EH (cell line): ENCODE measurements around the gene TRPM2.
"Not testable (repeated sequence)": the region's sequence is repeated elsewhere in the genome, so short reads cannot be mapped to it uniquely, and the experiment has no call there.

ENCODE experiments used
- DNase-seq: peaks from one replicate; pipeline ENCODE4 v3.0.0-alpha.2; 2015; ENCODE audit warnings: low read depth

The TRPM2 gene

DNA sequence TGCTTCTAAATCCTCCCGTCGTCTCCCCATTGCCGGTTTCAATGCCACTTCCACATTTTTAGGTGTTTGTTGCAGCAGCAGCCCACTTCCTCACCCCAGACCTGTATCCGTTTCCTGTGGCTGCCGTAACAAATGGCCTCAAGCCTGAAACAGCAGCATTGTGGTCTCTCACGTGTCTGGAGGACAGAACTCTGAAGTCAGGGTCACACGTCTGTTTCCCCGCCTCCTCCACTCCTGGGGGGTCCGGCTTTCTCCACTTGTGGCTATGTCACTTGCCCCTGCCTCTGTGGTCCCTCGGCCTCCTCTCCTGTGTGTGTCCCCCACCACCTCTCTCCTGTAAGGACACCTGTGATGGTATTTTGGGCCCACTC, 21.8 kb downstream of the TRPM2 start:
- no peak for DNase-seq

DNA sequence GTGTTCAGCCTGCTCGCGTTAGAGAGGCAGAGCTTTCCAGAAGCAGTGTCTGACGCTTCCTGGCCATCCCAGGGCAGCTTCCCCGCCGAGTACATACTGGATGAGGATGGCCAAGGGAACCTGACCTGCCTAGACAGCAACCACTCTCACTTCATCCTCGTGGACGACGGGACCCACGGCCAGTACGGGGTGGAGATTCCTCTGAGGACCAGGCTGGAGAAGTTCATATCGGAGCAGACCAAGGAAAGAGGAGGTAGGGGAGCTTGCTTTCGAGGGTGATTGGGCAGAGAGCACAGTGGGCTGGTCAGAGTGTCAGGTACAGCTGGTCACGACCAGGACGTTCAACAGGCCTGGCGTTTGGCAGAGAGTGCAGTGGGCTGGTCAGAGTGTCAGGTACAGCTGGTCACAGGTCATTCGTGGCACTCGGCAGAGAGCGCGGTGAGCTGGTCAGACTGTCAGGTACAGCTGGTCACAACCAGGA, 22.4 kb downstream of the TRPM2 start:
- no peak for DNase-seq

DNA sequence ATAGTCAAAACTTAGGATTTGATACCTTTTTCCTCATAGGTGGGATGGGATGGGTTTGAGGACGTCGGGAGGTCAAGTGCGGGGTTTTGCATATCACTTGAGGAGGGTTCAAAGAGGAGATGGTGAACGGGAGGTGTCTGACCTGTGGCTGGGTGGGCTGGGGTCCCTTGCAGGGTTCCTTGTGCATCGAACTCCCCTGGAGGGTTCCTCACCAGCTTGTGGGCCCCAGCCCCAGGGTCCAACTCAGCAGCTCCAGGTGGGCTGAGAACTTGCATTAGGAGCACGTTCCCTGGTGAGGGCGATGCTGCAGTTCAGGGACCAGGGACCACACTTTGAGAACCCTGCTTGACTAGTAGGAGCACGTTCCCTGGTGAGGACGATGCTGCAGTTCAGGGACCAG, 23.2 kb downstream of the TRPM2 start:
- no peak for DNase-seq

DNA sequence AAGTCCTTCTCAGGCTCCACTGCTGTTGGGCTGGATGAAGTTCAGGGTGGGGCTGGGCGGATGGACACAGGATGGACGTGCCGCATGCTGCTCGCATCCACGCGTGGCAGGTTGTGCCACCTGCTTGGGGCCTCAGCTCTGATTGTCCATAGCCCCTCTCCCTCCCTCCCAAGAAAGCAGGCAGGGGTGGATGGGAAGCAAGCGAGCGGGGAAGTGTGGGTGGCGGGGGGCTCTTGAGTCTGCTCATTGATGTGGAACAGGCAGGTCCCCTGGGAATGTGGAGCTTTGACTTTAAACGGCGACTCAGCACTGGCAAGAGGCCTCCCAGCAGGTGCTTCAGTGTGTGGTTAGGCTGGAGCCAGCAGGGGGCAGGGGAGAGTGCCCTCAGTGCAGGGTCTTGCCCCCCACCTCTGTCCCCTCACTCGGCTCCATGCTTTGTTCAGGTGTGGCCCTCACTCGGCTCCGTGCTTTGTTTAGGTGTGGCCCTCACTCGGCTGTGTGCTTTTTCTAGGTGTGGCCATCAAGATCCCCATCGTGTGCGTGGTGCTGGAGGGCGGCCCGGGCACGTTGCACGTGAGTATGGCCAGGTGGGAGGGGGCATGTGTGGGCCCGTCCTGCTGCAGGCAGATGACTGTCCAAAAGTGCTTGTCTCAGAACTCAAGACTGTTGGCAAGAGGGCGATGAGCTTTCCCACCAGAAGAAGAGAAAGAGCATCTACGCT, 23.9 kb downstream of the TRPM2 start:
- DNase-seq = no peak

DNA sequence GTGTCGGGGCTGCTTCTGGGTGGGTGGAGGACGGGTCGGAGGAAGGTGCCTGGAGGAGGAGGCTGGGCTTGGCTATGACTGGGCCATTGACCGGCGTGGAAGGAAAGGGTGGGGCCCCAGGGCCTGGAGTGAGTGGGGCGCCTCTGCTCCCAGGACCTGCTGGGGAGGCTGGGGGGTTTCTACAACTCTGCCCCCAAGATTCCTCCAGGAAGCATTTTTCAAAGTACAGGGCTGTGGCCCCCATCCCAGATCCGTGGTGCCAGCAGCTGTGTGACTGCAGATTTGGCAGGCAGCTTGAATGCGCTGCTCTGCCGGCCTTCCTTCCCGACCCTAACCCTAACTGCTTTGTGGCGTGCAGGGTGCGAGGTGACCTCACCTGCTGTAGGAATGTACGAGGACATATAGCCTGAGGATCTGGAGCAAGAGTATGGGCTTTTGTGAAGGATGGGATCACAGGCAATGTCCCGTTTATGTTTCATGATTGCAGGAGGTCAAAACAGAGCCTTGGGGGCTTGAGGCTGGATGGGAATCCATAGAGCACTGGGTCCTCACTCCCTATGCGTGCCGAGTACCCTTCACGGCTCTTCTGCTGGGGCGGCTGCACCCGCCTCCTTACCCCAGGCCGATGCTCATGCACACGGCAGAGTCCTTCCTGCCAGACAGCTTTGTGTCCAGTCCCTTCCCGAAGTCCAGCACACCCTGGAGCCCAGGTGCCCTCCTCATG, 24.7 kb downstream of the TRPM2 start:
- no peak for DNase-seq

DNA sequence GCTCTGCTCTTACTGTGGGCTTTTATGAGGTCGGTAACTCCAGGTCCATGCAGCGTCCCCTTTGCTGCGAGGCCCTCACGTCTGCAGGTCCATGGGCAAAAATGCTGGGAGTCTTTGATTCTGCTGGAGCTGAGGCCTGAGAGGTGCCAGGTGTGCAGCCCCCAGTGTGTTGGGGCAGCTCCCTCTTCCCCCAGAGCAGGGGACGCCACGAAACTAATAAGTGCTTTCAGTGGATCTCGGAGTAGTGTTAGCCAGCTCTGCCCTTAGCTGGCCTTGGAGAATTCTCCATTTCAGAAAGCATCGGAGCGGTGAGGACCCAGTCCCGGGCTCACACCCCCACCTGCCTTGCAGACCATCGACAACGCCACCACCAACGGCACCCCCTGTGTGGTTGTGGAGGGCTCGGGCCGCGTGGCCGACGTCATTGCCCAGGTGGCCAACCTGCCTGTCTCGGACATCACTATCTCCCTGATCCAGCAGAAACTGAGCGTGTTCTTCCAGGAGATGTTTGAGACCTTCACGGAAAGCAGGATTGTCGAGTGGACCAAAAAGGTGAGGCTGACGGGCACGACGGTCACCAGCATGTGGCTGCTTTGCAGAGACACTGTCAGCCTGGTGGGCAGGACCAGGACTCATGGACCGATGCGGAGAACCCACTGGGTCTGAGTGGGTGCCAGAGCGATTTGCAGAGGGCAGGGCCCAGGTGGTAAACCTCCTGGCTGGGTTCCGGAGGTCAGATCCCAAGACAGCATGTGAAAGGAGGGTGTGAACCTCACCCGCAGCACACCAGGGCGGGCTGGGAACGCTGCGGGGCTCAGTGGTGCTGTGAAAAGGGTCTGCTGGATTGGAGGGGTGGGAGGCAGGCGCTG, 25.5 kb downstream of the TRPM2 start:
- no peak for DNase-seq

DNA sequence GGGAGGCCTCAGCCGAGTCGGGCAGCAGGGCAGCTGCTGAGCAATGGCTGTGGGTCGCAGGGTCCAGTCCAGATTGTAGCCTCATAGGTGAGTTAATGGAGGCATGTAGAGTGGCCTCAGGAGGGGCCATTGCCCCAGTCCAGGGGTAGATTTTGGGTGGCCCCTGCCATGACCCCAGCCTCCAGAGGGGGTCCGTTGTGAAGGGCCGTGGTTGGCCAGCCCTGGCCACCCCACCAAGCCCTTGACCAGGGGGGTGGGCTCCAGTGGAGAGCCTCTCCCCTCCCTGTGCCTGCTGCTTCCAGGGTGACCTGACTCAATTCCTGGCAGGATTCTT, 26.1 kb downstream of the TRPM2 start:
- no peak for DNase-seq

DNA sequence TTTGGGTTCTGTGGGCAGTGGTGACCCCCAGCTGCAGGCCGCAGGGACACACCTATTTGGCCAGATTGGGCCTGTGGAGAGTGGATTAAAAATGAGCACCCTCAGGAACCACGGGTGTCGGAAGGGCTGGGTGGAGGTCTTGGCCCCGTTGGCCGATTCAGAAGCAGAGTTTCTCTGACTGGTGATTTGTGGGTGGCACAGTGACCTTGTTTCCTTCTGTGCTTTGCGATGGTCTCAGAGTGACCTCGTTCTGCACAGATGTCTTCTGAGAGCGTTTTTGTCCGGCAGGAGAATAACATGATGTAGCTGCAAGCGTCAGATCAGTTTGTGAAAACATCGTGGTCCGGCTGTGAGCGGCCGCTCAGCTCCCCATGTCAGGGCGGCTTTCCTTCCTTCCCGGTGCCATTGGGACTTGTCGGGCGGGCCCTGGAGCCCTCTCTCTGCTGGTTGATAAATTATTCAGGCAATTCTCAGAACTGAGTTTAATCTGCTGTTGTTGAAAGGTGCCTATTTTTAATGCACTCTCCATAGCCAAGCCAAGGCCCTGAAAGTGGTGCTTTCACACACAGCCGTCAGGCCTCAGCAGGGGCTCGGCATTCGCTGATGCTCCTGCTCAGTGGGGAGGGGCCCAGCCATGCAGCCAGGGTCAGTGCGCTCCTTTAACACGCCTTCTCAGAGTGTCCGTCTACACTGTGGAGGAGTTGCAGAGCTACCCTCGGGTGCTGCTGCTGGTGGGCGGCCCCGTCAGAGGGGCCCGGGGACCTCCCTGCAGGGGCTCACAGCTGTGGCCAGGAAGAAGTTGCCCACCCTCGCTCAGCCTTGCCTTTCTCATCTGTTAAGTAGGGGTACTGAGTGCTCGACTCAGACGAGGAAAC, 26.8 kb downstream of the TRPM2 start:
- no peak for DNase-seq

DNA sequence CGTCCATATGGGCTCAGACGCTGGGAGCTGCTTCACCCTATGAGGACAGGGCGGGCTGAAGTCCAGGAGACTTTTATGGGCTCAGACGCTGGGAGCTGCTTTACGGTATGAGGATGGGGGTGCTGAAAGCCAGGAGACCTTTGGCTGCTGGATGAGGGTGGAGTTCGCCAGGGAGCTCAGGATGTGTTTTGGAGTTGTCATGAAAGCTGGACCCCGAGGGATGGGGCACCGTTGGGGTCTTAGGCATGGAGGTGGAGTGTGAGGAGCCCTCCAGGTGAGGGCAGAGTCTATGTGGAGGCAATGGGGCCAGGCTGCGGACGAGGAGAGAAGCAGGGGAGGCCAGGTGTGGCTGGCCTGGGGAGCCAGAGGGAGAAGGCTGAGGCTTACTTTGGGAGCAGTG, 27.5 kb downstream of the TRPM2 start:
- no peak for DNase-seq

DNA sequence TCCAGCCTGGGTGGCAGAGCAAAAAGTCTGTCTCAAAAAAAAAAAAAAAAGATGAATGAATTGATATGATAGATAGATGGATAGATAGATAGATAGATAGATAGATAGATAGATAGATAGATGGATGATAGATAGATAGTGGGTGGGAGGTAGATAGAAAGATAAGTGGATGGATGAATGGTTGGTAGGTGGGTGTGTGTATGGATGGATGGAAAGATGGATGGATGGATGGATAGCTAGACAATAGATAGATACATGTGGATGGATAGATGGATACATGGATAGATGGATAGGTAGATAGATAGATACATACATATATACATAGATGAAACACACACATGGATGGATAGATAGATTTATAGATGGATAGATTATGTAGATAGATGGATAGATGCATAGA, 28.5 kb downstream of the TRPM2 start:
- no peak for DNase-seq

DNA sequence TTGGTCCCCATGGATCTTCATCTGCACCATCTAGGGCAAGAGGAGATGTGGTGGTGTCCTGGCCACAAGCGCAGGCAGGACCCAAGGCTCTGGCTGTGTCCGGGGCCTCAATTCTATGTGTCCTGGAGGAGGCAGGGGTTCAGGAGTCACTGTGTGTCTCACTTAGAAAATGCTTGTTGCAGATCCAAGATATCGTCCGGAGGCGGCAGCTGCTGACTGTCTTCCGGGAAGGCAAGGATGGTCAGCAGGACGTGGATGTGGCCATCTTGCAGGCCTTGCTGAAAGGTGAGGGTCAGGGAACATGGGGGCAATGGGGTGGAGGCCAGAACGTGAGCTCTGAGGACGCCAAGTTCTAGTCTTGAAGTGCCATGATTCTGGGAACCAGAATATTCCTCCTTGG, 29.1 kb downstream of the TRPM2 start:
- no peak for DNase-seq

DNA sequence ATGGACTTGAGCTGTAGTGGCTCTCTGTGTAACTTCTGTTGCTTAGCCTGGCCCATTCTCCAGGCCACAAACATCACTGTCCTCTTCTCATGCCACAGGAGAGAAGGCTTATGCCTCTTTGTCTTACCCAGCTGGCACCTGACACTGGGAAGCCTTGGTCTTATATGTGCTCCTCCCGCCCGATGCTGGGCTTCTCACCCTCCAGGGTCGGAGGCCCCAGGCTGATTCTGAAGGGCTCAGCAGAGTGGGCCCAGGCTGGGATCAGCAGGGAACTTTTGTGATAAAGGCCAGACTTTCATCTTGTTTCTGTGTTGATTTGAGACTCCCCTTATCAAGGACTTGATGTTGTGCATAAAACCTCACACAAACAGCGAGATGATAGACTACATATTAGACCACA, 29.8 kb downstream of the TRPM2 start:
- no peak for DNase-seq

DNA sequence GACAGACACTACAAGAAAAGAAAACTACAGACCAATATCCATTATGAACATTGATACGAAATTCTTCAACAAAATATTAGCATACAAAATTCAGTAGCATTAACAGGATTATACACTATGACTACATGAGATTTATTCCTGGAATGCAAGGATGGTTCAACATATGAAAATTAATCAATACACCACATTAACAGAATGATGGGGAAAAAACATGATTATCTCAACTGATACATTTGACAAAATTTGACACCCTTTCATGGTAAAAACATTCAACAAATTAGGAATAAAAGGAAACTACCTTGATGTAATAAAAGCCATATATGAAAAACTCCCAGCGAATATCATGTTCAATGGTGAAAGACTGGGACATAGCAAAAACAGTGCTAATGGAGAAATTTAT, 31.5 kb downstream of the TRPM2 start:
- no peak for DNase-seq

DNA sequence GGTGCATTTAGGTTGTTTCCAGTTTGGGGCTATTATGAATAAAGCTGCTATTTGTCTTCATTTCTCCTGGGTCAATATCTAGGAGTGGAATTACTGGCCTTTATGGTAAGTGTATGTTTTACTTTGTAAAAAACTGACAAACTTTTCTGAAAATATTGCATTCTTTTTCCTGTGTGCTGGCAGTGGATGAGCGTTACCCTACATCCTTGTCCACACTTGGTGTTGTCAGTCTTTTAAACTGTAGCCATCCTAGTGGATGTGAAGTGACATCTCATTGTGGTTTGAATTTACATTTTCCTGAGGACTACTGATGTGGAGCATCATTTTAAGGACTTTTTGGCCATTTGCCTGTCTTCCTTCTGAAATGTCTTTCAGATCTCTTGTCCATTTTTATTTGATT, 35.9 kb downstream of the TRPM2 start:
- no peak for DNase-seq

DNA sequence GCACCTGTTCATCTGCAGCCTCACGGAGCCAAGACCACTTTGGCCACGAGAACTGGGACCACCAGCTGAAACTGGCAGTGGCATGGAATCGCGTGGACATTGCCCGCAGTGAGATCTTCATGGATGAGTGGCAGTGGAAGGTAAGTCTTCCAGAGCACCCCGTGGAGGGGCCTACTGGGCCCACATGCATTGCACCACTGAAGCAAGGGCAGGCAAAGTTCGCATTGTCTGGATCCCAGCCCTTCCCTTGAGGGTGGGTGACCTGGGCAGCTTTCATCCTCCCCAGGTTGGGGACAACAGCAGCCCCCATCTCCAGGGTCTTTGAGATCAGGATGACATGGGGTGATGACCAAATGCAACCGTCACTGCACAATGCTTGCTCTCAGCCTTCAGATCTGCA, 37.5 kb downstream of the TRPM2 start:
- DNase-seq = no peak

DNA sequence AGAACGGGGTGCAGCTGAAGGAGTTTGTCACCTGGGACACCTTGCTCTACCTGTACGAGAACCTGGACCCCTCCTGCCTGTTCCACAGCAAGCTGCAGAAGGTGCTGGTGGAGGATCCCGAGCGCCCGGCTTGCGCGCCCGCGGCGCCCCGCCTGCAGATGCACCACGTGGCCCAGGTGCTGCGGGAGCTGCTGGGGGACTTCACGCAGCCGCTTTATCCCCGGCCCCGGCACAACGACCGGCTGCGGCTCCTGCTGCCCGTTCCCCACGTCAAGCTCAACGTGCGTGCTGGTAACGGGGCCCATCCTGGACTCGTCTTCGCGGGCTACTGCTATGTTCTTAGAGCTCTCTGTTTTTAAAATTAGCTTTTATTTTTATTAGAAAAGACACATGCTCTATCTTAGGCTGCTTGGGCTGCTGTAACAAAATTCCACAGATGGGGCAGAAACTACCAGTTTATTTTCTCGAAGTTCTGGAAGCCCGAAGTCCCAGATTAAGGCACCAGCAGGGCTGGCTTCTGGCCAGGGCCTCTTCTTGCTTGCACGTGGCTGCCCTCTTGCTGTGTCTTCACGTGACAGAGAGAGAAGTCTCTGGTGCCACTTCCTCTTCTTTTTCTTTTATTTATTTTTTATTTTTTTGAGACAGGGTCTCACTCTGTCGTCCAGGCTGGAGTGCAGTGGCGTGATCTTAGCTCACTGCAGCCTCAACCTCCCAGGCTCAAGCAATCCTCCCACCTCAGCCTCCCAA, 38.1 kb downstream of the TRPM2 start:
- DNase-seq = no peak

DNA sequence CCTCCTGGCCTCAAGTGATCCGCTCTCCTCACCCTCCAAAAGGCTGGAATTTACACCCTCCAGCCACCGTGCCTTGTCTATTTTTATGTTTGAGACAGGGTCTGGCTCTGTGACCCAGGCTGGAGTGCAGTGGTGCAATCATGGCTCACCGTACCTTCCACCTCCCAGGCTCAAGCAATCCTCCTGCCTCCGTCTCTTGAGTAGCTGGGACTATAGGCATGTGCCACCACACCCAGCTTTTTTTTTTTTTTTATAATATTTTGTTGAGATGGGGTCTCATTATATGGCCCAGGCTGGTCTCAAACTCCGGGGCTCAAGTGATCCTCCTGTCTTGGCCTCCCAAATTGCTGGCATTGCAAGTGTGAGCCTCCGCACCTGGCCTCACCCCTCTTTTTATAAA, 38.8 kb downstream of the TRPM2 start:
- no peak for DNase-seq

DNA sequence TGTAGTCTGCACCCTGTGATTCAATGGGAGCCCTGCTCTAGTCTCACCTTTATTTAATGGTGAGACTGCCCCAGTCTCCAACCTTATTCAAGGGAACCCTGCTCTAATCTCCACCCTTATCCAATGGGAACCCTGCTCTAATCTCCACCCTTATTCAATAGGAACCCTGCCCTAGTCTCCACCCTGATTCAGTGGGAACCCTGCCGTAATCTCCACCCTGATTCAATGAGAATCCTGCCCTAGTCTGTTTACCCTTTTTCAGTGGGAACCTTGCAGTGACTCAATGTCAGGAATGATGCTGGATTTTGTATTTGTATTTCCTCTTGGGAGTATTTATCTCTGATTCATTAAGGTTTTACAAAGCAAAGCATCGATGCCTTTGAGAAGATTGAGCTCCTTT, 39.5 kb downstream of the TRPM2 start:
- DNase-seq = no peak

DNA sequence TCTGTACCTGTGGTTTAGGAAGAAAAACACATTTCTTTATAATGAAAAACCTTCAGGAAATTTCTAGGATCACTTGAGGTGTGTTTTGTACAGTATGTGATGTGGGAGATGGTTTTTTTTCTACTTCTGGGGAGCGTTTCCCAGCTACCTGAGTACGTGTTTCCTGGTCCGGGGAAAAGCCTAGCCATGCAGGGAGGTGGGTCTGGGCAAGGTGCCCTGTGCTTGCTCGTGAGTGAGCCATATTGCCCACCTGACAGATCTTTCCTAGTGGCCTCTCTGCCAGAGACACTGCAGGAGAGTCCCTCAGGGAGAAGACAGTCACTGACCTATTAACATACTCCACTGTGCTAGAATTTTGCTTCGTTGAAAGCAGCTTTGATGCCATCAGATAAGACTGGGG, 41.3 kb downstream of the TRPM2 start:
- no peak for DNase-seq

DNA sequence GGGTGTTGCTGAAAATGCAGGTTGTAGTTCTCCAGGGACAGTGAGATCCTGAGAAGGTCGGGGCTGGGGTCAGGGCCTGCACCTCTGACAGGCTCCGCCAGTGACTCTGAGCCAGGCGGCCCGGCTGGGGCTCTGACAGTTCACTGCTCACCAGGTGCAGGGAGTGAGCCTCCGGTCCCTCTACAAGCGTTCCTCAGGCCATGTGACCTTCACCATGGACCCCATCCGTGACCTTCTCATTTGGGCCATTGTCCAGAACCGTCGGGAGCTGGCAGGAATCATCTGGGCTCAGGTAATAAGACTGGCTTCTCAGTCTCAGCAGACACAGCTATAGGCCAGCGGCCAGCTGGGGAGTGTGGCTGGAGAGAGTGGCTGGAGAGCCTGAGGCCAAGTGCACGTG, 41.8 kb downstream of the TRPM2 start:
- DNase-seq = no peak

DNA sequence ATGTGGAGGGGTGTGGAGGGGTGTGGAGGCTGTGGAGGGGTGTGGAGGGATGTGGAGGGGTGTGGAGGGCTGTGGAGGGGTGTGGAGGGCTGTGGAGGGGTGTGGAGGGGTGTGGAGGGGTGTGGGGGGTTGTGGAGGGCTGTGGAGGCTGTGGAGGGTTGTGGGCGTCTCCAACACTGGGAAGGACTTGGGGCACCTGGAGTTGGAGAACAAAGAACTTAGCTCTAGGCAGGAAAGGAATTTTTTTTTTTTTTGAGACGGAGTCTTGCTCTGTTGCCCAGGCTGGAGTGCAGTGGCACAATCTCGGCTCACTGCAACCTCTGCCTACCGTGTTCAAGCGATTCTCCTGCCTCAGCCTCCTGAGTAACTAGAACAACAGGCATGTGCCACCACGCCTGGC, 43.4 kb downstream of the TRPM2 start:
- DNase-seq = not testable (repeated sequence)
